GM21367 (cell line): ENCODE measurements around the gene JRKL.
A peak's percentile ranks its signal among the peaks of the same experiment; 100 is the strongest.

Source experiments
- ATAC-seq: cut with Tn5 transposase; IDR thresholded peaks from one replicate; pipeline ENCODE4 v1.9.1; 2021; ENCODE audit not compliant: unreplicated experiment

Gene JRKL

DNA sequence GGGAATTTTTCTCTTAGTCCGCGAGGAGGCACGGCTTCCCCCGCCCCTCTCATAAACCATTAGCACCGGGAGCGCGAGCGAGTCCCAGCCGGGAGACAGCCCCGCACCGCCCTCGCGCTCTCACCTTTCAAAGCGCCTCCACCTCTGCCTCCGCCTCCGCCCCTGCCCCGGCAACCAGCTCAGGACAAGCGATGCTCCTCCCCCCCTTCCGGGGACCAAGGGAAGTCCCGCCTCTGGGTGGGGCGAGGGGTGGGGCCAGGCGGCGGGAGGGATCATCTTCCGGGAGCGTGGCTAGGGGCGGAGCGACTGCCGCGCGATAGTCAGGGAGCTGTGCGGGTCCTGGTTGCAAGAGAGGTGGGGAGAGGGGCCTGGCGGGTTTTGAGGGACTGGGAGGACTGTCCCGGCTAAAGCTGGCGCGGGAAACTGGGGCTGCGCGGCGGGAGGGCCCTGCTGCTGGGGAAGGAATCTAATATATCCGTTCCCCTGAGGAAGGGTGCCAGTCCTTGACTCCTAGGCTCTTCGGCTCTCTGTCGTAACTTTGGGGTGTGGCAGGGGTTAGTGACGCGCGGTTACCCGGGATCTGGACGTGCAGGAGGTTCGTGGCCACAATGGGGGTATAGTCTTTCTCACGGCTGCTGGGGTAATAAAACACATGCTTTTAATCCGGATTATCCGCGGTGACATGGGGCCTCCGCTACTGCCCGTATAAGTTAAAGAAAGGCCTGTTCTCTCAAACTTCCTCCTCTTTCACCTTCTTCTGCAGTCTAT is at the start of gene JRKL, which contains the start of gene CCDC82:
JRKL (plus strand) TSS at position 294 of the 768 bp plus-strand sequence. CDS start 637 bp downstream, outside the sequence.
CCDC82 (minus strand) TSS at position 193 of the 768 bp plus-strand sequence. CDS start 5,165 bp downstream, outside the sequence.
- ATAC-seq = peak; percentile 90

DNA sequence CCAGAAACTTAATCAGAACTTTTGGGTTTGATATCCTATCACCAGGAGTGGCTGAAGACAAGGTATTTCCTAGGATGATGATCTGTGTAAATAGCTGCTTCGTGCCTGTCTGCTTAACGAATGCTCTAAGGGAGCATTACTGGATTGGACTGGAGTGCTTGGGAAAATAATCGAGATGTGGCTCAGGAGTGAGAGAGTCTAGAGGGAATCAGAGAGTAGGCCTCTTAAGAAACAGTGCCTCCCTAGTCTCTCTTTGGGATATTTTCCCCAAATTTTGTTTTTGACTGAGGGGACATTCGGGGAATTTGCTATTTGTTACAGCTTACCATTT is 49.3 kb upstream of the JRKL start:
- no peak for ATAC-seq

DNA sequence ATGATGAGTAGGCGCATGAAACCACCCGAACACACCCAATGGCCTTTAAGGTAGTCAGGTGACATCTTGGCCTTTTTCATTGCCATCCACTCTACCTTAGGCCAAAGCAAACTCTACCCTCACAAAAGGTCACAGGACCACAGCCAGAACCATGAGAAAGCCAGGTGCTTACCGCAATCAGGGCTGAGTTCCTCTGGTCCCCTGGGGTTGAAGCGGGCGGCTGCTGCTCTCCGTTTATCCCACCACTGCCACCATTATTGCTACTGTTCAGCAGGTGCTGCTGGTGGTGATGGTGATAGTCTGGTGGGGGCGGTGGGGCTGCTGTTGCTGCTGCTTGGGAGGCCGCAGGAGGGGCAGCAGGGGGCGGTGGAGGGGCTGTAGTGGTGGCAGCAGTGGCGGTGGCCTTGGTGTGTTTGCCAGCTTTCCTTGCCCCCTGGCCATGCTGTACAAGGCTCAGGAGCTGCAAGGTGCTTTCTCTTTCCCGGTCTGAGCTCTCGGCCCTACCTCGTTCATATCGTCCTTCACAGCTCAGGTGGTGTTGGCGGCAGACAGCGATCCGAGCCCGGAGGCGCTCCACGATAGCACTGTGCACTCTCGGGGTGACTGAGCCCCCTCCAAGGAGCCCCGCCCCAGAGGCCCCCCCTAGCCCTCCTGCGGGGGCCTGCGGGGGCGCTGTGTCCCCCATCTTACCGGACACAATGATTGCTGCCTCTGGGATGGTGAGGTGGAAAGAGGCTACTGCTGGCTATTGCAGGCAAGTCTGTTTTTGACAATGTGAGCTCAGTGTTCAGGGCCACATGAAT is 48.4 kb upstream of the JRKL start:
- no peak for ATAC-seq

DNA sequence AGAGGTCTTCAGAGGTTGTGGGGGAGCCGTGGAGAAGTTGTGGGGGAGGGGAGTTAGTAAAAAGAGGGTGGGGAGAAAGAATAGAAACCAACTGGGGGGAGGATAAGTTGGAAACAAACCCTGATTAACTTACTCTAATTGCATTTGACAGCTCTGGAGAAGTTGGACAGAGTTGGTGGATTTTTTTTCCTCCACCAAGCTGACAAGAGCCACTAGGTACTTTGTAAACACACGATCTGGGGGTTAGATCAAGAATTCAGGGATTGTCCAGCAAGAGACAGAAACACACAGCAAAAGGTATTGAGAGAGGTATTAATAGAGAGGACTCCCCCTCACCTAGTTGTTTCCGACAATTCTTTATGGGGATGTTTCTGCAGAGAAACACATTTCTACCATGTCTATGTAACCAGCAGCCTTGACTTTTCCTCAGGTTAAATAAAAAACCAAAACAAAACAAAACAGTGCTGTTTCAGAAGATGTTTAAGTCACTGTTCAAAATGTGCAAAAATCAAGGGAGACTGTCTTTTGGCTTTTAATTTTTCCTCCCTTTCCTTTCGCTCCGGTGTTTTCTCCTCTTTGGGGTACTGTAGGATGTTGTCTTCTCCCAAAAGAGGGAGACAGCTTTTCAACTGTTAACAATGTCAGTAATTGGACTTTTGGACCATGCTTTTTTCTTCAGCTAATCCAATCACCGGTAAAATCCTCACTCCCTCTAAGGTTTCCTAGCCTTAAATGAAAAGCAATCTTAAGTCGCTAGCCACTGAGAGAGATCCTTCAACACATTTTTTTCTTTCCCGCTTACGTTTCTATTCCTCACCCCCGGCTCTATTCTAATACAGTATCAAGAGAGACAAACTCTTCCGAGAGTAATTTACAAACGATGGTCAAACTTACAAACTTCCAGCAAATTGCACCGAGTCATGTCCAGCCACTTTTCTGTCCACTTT is 47.5 kb upstream of the JRKL start:
- ATAC-seq = no peak

DNA sequence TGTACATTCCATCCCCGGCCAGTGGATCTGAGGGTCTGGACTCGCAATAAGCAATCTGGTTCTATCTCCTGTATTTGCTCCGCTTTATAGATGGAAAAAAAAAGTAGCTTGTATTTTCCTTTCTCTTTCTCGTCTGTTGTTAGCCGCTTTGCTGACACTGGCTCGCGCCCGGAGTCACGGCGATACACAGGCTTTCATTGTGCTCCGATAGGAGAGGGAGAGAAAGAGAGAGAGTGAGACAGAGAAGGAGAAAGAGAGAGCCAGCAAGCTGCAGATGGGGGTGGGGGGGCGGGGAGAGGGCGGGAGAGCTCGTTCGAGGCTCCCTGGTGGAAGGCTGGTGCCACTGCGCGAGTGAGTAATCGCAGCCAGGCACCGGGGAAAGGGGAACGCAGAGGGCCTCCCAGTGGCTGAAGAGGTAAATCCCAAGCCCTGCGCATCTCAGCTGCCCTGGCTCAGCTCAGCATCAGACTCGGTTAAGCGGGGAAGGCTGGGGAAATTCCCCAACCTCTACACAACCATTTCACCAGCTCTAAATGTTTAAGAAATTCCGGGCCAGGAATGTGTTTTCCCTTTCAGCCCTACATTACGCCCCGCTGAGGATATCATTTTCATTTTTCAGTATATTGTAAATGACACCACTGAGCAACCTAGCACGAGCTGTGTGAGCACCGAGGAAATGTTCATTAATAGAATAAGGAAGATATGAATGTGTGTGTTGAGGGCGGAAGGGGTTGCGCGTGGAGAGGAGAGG is 46.7 kb upstream of the JRKL start, which contains the start of gene MAML2:
MAML2 (minus strand) TSS at position 235 of the 751 bp plus-strand sequence. CDS start 1,300 bp downstream, outside the sequence.
- ATAC-seq = peak; percentile 80

DNA sequence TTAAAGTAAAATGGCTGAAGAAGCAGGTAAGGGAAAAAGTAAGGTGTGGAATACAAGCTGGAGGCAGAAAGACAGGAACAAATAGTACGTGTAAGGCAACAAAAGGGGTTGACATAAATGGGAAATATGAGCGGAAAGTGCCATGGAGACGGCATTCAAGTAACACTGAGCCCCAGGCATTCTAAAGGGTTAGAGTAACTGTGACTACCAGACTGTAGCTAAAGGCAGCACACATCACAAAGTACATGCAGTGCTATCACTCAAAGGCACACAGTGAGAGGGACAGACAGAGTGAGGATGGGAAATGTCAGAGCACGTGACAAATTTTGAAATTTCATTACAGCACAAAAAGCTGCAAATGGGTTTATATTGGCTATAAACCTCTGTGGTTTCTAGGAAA is 33.0 kb upstream of the JRKL start:
- no peak for ATAC-seq

DNA sequence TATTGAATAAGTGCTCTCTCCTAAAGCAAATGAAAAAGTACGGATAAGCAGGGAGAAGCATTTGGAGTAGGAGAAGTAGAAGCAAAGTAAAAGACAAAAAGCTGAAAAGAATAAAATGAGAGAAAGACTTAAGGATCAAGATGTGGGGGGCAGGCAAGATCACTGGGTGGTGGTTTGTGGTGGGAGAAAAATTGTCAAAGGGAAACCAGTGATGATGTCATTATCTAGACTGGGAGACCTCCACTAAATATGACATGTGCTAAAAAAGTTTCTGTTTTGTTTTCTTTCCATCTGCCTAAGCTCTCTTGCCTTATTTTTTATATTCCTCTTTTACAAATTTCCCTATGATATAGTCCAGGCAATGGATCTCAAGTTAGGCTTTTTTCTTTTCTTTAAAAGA is 32.0 kb upstream of the JRKL start:
- no peak for ATAC-seq

DNA sequence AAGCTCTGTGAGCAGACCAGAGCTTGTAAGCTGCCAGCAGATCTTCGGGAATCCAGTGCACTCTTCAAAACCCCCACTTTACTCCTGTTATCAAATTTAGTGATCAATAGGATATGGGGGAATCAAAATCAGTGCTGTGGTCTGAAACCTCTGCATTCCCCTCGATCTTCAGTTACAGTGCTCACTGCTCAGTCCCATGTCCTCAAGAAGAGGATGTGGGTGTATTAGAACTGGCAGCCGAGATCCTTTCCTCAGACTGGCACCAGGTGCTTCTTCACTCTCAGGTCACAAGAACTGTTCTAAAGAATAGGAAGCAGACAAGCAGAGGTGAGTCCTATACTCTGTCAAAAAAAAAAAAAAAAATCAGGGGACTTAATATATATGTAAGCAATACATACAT is 31.5 kb upstream of the JRKL start:
- ATAC-seq = no peak

DNA sequence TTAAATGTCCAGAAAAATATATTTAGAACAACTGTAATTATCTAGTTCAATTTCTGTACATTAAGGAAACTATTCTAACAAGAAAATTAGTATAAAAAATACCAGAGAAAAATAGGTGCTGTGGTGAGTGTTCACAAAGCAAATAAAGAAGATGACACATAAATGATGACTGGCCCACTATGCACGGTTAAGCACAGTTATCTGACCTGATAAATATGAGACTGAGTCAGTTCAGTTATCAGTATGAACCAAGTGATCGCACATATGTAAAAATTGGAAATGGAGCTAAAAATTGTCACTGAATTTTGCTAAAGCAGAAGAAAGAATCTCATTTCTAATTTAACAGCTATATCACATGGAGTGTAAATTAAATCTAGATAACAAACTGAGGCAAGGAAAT is 28.0 kb upstream of the JRKL start:
- ATAC-seq = no peak

DNA sequence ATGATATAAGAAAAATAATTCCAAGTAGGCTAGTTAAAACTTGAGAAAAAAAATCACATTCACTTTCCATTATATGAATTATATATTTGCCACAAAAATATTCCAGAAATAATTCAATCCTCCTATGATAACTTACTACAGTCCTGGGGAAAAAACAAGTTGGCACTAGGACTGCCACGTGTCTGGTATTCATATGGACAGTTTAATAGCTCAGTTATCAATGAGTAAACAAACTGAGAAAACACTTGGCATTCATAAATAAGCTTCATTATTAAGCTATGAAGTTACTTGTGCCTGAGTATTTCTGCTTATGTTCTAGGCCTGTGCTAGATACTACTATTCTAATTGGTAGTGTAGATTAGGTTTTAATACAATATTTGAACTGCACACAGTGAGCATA is 24.3 kb upstream of the JRKL start:
- ATAC-seq = no peak

DNA sequence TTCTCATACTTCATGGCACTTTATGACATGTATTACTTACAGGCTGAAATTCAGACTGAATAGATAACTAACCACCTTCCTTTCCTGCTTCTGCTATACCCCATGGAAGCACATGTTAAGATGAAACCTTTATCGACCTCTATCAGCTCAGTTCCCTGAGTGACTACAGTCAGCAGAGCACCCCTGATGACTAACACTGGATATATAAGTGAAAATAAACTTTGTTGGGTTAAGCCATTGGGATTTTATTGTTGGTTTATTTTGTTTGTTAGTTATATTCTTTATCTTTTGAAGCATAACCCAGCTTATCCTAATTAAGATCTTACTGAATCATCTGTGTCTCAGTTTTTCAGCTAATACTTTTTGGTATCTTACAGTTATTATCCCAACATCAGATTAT is 23.8 kb upstream of the JRKL start:
- no peak for ATAC-seq

DNA sequence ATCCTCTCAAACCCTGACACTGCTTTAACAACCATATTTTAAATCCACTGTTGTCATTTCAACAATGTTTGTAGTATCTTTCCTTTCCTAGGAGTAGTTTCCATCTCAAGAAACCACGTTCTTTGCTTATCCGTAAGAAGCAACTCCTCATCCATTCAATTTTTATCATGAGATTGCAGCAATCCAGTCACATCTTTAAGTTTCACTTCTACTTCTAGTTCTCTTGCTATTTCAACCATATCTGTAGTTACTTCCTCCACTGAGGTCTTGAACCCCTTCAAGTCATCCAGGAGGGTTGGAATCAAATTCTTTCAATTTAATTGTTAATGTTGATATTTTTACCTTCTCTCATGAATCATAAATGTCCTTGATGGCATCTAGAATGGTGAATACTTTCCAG is 22.5 kb upstream of the JRKL start:
- no peak for ATAC-seq

DNA sequence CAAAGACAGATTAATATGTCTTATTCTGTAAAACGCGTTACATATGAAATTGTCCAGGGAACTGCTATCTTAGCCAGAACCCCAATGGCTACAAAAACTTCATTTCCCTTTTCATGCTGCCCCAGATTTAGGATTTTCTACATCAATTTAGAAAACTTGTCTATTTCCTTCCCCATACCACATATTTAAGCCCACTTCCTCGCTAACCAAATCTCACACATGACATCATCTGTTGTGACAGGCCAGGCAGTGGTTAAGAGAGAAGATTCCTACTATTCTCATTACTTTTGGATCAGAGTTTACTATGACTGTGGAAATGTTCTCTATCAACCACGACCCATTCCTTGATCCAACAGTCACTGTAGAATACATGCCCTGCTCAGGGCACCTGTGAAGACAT is 16.0 kb upstream of the JRKL start:
- ATAC-seq = no peak

DNA sequence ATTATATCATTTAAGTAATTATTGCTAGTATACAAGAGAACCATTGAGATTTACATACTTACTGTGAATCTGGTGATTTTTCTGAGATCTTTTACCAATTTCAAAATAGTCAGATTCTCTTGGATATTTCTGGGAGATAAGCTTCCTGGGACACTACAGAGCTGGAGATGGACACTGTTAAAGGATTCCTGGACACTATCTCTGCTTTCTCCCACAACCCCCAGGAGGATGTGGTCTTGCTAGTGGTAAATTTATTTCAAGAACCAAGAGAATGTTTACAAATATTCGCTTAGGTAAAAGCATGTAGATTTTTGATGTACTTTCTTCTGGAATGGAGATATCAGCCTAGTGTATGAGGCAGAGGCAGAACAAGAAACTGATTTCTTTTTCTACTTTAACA is 13.0 kb upstream of the JRKL start:
- no peak for ATAC-seq

DNA sequence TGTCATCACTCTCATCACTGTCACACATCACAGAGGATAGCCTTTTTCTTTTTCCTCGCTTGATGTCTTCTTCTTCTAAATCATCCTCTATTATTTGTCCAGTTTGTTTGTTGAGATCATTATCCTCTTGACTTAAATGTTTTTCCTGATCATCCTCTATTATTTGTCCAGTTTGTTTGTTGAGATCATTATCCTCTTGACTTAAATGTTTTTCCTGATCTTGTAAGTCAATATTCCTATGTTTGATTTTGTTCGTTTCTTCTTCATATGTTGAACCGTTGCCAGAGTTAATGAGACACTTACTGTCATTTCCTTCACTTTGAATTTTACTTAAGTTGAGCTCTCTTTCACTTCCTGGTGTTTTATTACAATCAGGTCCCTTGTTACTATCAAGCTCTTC is 5.7 kb upstream of the JRKL start:
- ATAC-seq = no peak

DNA sequence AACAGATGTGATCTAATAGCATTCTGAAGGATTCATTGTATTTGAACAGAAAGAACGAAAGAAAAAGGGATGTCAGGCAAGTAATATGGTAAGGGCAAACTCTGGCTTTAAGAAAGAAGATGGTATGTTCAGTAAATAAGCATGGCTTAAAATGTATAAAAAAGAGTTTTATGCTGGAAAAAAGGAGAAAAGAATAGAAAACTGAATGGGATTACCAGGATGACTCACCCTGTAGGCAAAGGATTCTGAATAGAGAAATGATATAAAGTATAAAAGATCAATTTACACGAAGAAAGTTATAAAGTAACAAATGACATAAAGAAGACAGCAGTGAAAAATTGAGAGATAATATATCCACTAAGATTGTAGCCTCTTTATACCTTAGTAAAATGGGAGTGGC is 4.6 kb upstream of the JRKL start:
- ATAC-seq = no peak

DNA sequence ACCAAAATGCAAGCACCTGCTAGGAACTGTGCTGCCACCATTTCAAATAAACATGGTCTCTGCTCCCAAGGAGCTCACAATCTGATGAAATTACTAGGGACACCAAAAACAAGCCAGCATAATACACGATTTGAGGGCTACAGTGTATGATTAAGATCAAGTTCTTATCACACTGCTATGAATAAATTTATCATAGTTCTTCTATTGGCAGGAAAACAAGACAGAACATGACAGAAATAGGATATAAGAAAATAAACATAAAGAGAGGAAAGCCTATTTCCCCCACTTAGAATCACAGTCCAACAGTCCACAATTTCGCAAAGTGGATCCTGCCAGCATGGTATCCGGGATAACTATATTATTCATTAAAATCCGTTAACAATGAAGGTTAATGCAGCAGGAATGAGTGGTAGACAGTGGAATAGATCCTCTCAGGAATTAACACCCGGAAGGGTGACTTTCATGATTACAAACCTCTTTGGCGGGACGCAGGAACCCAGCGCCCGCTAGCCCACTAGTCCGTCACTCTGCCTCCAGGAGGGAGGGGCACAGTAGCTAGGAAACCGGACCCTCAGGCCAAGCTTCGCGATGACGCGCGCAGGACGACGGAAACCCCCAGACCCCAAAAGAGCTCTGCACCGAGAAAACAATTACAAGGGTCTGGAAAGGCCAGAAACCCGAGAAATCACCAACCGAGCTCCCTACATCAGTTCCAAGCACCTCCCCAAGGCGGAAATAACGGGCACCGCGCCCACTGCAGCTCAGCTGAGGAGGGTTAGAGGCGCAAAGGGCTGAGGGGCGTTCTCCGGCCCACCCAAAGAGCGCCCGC is 708 bp upstream of the JRKL start:
- ATAC-seq = peak; percentile 42

DNA sequence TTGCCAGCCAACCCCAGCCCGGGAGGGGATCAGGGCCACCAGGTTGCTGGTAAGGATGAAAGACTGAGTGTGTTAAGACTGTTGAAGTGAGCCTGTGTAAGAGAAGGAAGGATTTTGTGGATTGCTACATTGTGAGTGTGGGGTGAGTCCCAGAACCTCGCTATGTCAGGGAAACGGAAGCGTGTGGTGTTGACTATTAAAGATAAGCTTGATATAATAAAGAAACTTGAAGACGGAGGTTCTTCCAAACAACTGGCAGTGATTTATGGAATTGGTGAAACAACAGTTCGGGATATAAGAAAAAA is 627 bp downstream of the JRKL start:
- ATAC-seq = no peak

DNA sequence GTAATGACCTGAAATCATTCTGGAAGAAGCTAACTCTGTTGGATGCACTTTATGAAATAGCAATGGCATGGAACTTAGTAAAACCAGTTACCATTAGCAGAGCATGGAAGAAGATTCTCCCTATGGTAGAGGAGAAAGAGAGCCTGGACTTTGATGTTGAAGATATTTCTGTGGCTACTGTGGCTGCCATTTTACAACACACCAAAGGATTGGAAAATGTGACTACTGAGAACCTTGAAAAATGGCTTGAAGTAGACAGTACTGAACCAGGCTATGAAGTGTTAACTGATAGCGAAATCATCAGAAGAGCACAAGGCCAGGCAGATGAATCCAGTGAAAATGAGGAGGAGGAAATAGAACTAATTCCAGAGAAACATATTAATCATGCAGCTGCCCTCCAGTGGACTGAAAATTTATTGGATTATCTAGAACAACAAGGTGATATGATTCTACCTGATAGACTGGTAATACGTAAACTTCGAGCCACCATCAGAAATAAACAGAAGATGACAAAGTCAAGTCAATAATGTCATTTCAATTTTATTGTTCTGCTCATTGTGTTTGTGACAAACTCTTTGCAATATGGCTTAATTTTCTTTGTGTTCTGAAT is 2.0 kb downstream of the JRKL start:
- no peak for ATAC-seq
